Measurements from ENCODE around the gene ASAH2B.
"Not testable (repeated sequence)": the region's sequence is repeated elsewhere in the genome, so short reads cannot be mapped to it uniquely, and the experiment has no call there.

The ASAH2B gene

GRCh38 chr10:50739618-50740292 is at the start of gene ASAH2B:
TSS of gene ASAH2B (plus strand) at chr10:50739936. CDS start at chr10:50745131, 5,195 bp downstream.
- DNase-seq, result peak; percentile 74

GRCh38 chr10:50697819-50698218 is 41.9 kb upstream of the ASAH2B start:
- DNase-seq, result not testable (repeated sequence)

- DNase-seq, result peak; percentile 2
Measured at GRCh38 chr10:50701947-50702346, 37.8 kb upstream of the ASAH2B start.

GRCh38 chr10:50702997-50703396 is 36.7 kb upstream of the ASAH2B start:
- DNase-seq, result not testable (repeated sequence)

GRCh38 chr10:50704436-50705079 is 35.2 kb upstream of the ASAH2B start:
- peak; percentile 63 for DNase-seq

GRCh38 chr10:50706006-50706405 is 33.7 kb upstream of the ASAH2B start:
- DNase-seq, result not testable (repeated sequence)

GRCh38 chr10:50710241-50710640 is 29.5 kb upstream of the ASAH2B start:
- not testable (repeated sequence) for DNase-seq

GRCh38 chr10:50723812-50724211 is 15.9 kb upstream of the ASAH2B start:
- DNase-seq, result not testable (repeated sequence)

- not testable (repeated sequence) for DNase-seq
Measured at GRCh38 chr10:50728112-50728511, 11.6 kb upstream of the ASAH2B start.

GRCh38 chr10:50738987-50739617 is 634 bp upstream of the ASAH2B start:
- DNase-seq, result not testable (repeated sequence)

GRCh38 chr10:50740293-50740648 is 535 bp downstream of the ASAH2B start:
- DNase-seq, result peak; percentile 29

- not testable (repeated sequence) for DNase-seq
Measured at GRCh38 chr10:50742820-50743219, 3.1 kb downstream of the ASAH2B start.

- not testable (repeated sequence) for DNase-seq
Measured at GRCh38 chr10:50766774-50767513, 27.2 kb downstream of the ASAH2B start.

GRCh38 chr10:50772042-50772441 is 32.3 kb downstream of the ASAH2B start:
- DNase-seq, result not testable (repeated sequence)

GRCh38 chr10:50774868-50775267 is 35.1 kb downstream of the ASAH2B start:
- not testable (repeated sequence) for DNase-seq

GRCh38 chr10:50780036-50780435 is 40.3 kb downstream of the ASAH2B start:
- peak; percentile 11 for DNase-seq

GRCh38 chr10:50782017-50782416 is 42.3 kb downstream of the ASAH2B start:
- not testable (repeated sequence) for DNase-seq

GRCh38 chr10:50787962-50788361 is 48.2 kb downstream of the ASAH2B start:
- not testable (repeated sequence) for DNase-seq

GRCh38 chr10:50788951-50789945 is 49.5 kb downstream of the ASAH2B start:
- peak; percentile 25 for DNase-seq

- no peak for DNase-seq
Measured at GRCh38 chr10:50794490-50794889, 54.8 kb downstream of the ASAH2B start.

GRCh38 chr10:50796693-50797092 is 57.0 kb downstream of the ASAH2B start:
- DNase-seq, result no peak

GRCh38 chr10:50798297-50798696 is 58.6 kb downstream of the ASAH2B start:
- no peak for DNase-seq
